ENCODE data around the gene HOXA6. TPM values are rescaled to one million over a fixed set of nuclear protein-coding genes. Genes with fewer than 3 reads are reported as not detected.

Gene HOXA6
- total and polyA plus RNA-seq, 2 of the 4 experiments (the other 2 are of a cell fraction), result 1.4 to 1.8 TPM

GRCh38 chr7:27160546-27161213 is 13.1 kb upstream of the HOXA6 start:
- Histone ChIP-seq H2BK5ac (ENCODE audit: low read depth, low read length, poor library complexity, severe bottlenecking) (no peak overlapping the region), H3K9me1 (ENCODE audit: insufficient read depth, low read length) (no peaks in the 10 kb centered on the region), H3K27me3 (ENCODE audit: control insufficient read depth, insufficient read depth, low read length) (peaks cover 28% of the 10 kb centered on the region), H3K4me1 (ENCODE audit: control insufficient read depth, insufficient read depth, low read length) (peaks cover 1% of the 10 kb centered on the region; the same call in 1 of the 2 replicates), H4K5ac (ENCODE audit: low read depth, low read length) (no peak overlapping the region; the same call in 1 of the 2 replicates), H2AK9ac (replicated peaks; ENCODE audit: low read depth, low read length, poor library complexity) (peak overlapping the region; percentile 63), H3K9me3 (ENCODE audit: control insufficient read depth, insufficient read depth, low read length) (peaks cover 3% of the 10 kb centered on the region; the same call in 1 of the 2 replicates), H2BK20ac (ENCODE audit: low read depth, low read length) (no peak overlapping the region), H2BK15ac (ENCODE audit: low read depth, low read length) (no peak overlapping the region; the same call in 2 of the 3 replicates), H4K91ac (ENCODE audit: insufficient read depth, low read depth, low read length) (peak overlapping the region; percentile 39), H2AFZ (replicated peaks; ENCODE audit: low read length, poor library complexity) (peak overlapping the region; percentile 98), H3K4me2 (ENCODE audit: low read depth, low read length) (peak overlapping the region; percentile 80), H3K36me3 (ENCODE audit: control insufficient read depth, insufficient read depth, low read length) (no peaks in the 10 kb centered on the region), H2AK5ac (ENCODE audit: low read depth, low read length) (no peak overlapping the region), H4K8ac (ENCODE audit: low read depth in 2 of 2, low read length in 2 of 2) (peak overlapping the region; percentile 32 to 68; a peak in 1 of 4 replicates), H3K4me3 (ENCODE audit: insufficient read depth, low read depth, low read length) (peak overlapping the region; percentile 55), H3K27ac (ENCODE audit: insufficient read depth, low read length) (no peak overlapping the region), H2BK120ac (ENCODE audit: low read depth, low read length) (peak overlapping the region; percentile 73), H3K23ac (ENCODE audit: low read depth, low read length) (no peak overlapping the region), H3K56ac (ENCODE audit: extremely low read depth, insufficient read depth, low read length) (no peak overlapping the region), H3K14ac (replicated peaks; ENCODE audit: low read depth, low read length) (no peak overlapping the region; the same call in 1 of the 2 replicates), H3K4ac (ENCODE audit: low read depth, low read length) (peak overlapping the region; percentile 78), H3K79me1 (ENCODE audit: low read depth in 1 of 2, low read length in 2 of 2) (no peaks in the 10 kb centered on the region), H3K18ac (ENCODE audit: low read depth, low read length) (no peak overlapping the region; the same call in 1 of the 2 replicates), H3K9ac (ENCODE audit: low read depth, low read length) (peak overlapping the region; percentile 28; the same call in 1 of the 2 replicates), H4K20me1 (ENCODE audit: insufficient read depth, low read length) (no peaks in the 10 kb centered on the region)
- POLR2A ChIA-PET (ENCODE audit: unreplicated experiment), result no interaction called here
- peak; percentile 89 for ATAC-seq (ENCODE audit: low read depth)
- CTCF ChIA-PET, result interaction anchor here (0.6 to 1.8 kb wide), 23 partner anchors 10 to 1268 kb away, joined by 3 to 29 read pairs (median 4); partner anchors contain the start of gene HOXA5
- BruUV-seq (replicated peaks), result no TSS peak
- intact Hi-C loops (cut with micrococcal nuclease) (loop anchor here (1.0 to 10.0 kb wide), 4 partner anchors 791 to 1906 kb away; partner anchors contain the start of genes CBX3 and HNRNPA2B1), dilution Hi-C loops (cut with HindIII; ENCODE audit: low sequenced_read_pairs, unreplicated experiment) (no loop called here), in situ Hi-C loops (cut with MboI; ENCODE audit: low sequenced_read_pairs) (no loop called here)
- TF ChIP-seq RAD21 (IDR thresholded peaks at IDR 0.05; ENCODE audit: low read length), result peak; percentile 96
- peak; percentile 95 for TF ChIP-seq CTCF (conservative IDR thresholded peaks at IDR 0.05; ENCODE audit: low read depth, low read length)
- TF ChIP-seq CEBPB (IDR thresholded peaks at IDR 0.05; ENCODE audit: low read depth, low read length), result no peak
- peak; percentile 32; the same call in 1 of the 2 replicates for TF ChIP-seq MAZ (IDR thresholded peaks at IDR 0.05; ENCODE audit: borderline replicate concordance, low read depth, low read length)
- peak; percentile 79 for TF ChIP-seq SMC3 (IDR thresholded peaks at IDR 0.05; ENCODE audit: low read depth, low read length)
- no peak for TF ChIP-seq RFX5 (IDR thresholded peaks at IDR 0.05; ENCODE audit: low read depth, low read length)
- peak; percentile 77 for DNase-seq
- WGBS, 2 experiments (ENCODE audit: extremely low coverage in 2 of 2, insufficient read length in 1 of 2), result 13% methylated on average over 25 of the region's 54 CpGs; no CpG with 5 or more reads in 1 of the 2 experiments
